H9 (cell line): ENCODE results near the gene PRKCA. TPM values are rescaled to one million over a fixed set of nuclear protein-coding genes. Genes with fewer than 3 reads are reported as not detected.
A peak's percentile ranks its signal among the peaks of the same experiment; 100 is the strongest.

Experiments
- DNase-seq: peaks from one replicate; pipeline ENCODE4 v3.0.0-alpha.2; 2017
- H2AFZ ChIP-seq: one replicate; pipeline ENCODE4 v1.6.1; 2013; ENCODE audit warnings: mild to moderate bottlenecking, low read length, control low read depth, moderate library complexity
- H2AK5ac ChIP-seq: 2 replicates; pipeline ENCODE4 v1.6.1; 2013; ENCODE audit warnings: low read length, control low read depth, mixed read lengths; ENCODE audit not compliant: insufficient read length
- H2BK120ac ChIP-seq: one replicate; pipeline ENCODE4 v1.6.1; 2013; ENCODE audit warnings: low read depth, mild to moderate bottlenecking, low read length, control low read depth, inconsistent platforms; ENCODE audit not compliant: poor library complexity, severe bottlenecking
- H2BK12ac ChIP-seq: 2 replicates; pipeline ENCODE4 v1.6.1; 2013; ENCODE audit warnings: low read length, control low read depth, mixed read lengths, low read depth; ENCODE audit not compliant: insufficient read length
- H2BK15ac ChIP-seq: 2 replicates; pipeline ENCODE4 v1.6.1; 2013; ENCODE audit warnings: low read depth, low read length, control low read depth
- H2BK20ac ChIP-seq: one replicate; pipeline ENCODE4 v1.6.1; 2013; ENCODE audit warnings: low read depth, mild to moderate bottlenecking, low read length, control low read depth, inconsistent platforms; ENCODE audit not compliant: poor library complexity, severe bottlenecking
- H2BK5ac ChIP-seq: 2 replicates; pipeline ENCODE4 v1.6.1; 2013; ENCODE audit warnings: low read length, control low read depth, mixed read lengths; ENCODE audit not compliant: insufficient read length
- H3K14ac ChIP-seq: 2 replicates; pipeline ENCODE4 v1.6.1; 2013; ENCODE audit warnings: low read length, control low read depth; ENCODE audit not compliant: insufficient read depth
- H3K18ac ChIP-seq: 2 replicates; pipeline ENCODE4 v1.6.1; 2013; ENCODE audit warnings: low read depth, mild to moderate bottlenecking, mixed read lengths, low read length, control low read depth; ENCODE audit not compliant: insufficient read length
- H3K23ac ChIP-seq: 2 replicates; pipeline ENCODE4 v1.6.1; 2013; ENCODE audit warnings: low read length, control low read depth, mixed read lengths, low read depth; ENCODE audit not compliant: insufficient read length
- H3K23me2 ChIP-seq: 2 replicates; pipeline ENCODE4 v1.6.1; 2013; ENCODE audit warnings: low read depth, mild to moderate bottlenecking, mixed read lengths, low read length, control low read depth; ENCODE audit not compliant: insufficient read length, poor library complexity, severe bottlenecking
- H3K27ac ChIP-seq: 2 replicates; pipeline ENCODE4 v1.5.1; 2013; ENCODE audit warnings: low read length, control low read depth, mixed read lengths, low read depth; ENCODE audit not compliant: insufficient read length
- H3K27me3 ChIP-seq: 2 replicates; pipeline ENCODE4 v1.6.1; 2013; ENCODE audit warnings: low read length, control low read depth, inconsistent platforms; ENCODE audit not compliant: insufficient read depth
- H3K4ac ChIP-seq: 2 replicates; pipeline ENCODE4 v1.6.1; 2013; ENCODE audit warnings: low read depth, mild to moderate bottlenecking, control low read depth, inconsistent platforms, low read length, moderate library complexity
- H3K4me1 ChIP-seq: 2 replicates; pipeline ENCODE4 v1.6.1; 2013; ENCODE audit warnings: low read length, control low read depth, inconsistent platforms; ENCODE audit not compliant: insufficient read depth
- H3K4me2 ChIP-seq: 2 replicates; pipeline ENCODE4 v1.6.1; 2013; ENCODE audit warnings: low read length, control low read depth, mixed read lengths; ENCODE audit not compliant: insufficient read length, insufficient read depth
- H3K56ac ChIP-seq: 2 replicates; pipeline ENCODE4 v1.6.1; 2013; ENCODE audit warnings: low read depth, mild to moderate bottlenecking, mixed read lengths, low read length, control low read depth; ENCODE audit not compliant: insufficient read length
- H3K79me1 ChIP-seq: 2 replicates; pipeline ENCODE4 v1.6.1; 2013; ENCODE audit warnings: low read depth, mild to moderate bottlenecking, moderate library complexity, low read length, control low read depth, inconsistent platforms; ENCODE audit not compliant: insufficient read depth, poor library complexity, severe bottlenecking
- H3K79me2 ChIP-seq: 2 replicates; pipeline ENCODE4 v1.6.1; 2013; ENCODE audit warnings: low read length, control low read depth, inconsistent platforms; ENCODE audit not compliant: insufficient read depth
- H3K9ac ChIP-seq: 2 replicates; pipeline ENCODE4 v1.6.1; 2013; ENCODE audit warnings: low read length, control low read depth, mixed read lengths; ENCODE audit not compliant: insufficient read length; ENCODE audit errors: extremely low read depth
- H3K9me3 ChIP-seq: one replicate; pipeline ENCODE4 v1.6.1; 2013; ENCODE audit warnings: low read depth, low read length, inconsistent platforms; ENCODE audit not compliant: control insufficient read depth
- H3T11ph ChIP-seq: one replicate; pipeline ENCODE4 v1.6.1; 2013; ENCODE audit warnings: mild to moderate bottlenecking, low read length, control low read depth, inconsistent platforms
- H4K20me1 ChIP-seq: one replicate; pipeline ENCODE4 v1.6.1; 2013; ENCODE audit not compliant: control insufficient read depth, insufficient read length, insufficient read depth
- H4K5ac ChIP-seq: 2 replicates; pipeline ENCODE4 v1.6.1; 2013; ENCODE audit warnings: low read depth, mild to moderate bottlenecking, mixed read lengths, low read length, control low read depth; ENCODE audit not compliant: insufficient read length
- H4K8ac ChIP-seq: replicated peaks from 2 replicates; pipeline ENCODE4 v1.6.1; 2013; ENCODE audit warnings: low read length, control low read depth, mixed read lengths, low read depth; ENCODE audit not compliant: insufficient read length
- H4K91ac ChIP-seq: 2 replicates; pipeline ENCODE4 v1.6.1; 2013; ENCODE audit warnings: low read depth, mild to moderate bottlenecking, moderate library complexity, mixed read lengths, low read length, control low read depth; ENCODE audit not compliant: insufficient read length
- H3K27ac Mint-ChIP-seq, 3 experiments: 2 replicates in 2 of 3; 3 replicates in 1 of 3; pipeline ENCODE4 v1.8.0; 2020 to 2021; ENCODE audit warnings: mixed read lengths in 3 of 3, mild to moderate bottlenecking in 1 of 3, moderate library complexity in 1 of 3
- H3K27me3 Mint-ChIP-seq: 2 replicates; pipeline ENCODE4 v1.8.0; 2021; ENCODE audit warnings: low read depth, mild to moderate bottlenecking, moderate library complexity, mixed read lengths
- H3K36me3 Mint-ChIP-seq, 3 experiments: 2 replicates in 2 of 3; 3 replicates in 1 of 3; pipeline ENCODE4 v1.8.0; 2020 to 2021; ENCODE audit warnings: low read depth in 3 of 3, mixed read lengths in 3 of 3; ENCODE audit not compliant: insufficient read depth in 1 of 3
- H3K4me1 Mint-ChIP-seq, 2 experiments: 2 replicates each; pipeline ENCODE4 v1.8.0; 2020; ENCODE audit warnings: mixed read lengths in 2 of 2
- H3K4me3 Mint-ChIP-seq, 2 experiments: 2 replicates in 1 of 2; 3 replicates in 1 of 2; pipeline ENCODE4 v1.8.0; 2020 to 2021; ENCODE audit warnings: mild to moderate bottlenecking in 2 of 2, mixed read lengths in 2 of 2, moderate library complexity in 1 of 2
- H3K9me3 Mint-ChIP-seq, 2 experiments: 2 replicates in 1 of 2; 3 replicates in 1 of 2; pipeline ENCODE4 v1.8.0; 2020; ENCODE audit warnings: mild to moderate bottlenecking in 2 of 2, mixed read lengths in 2 of 2, moderate library complexity in 1 of 2
- WGBS: extraction: QIAGEN DNeasy Blood & Tissue Kit; methylation state at CpG from one replicate; pipeline ENCODE4 v1.1.7; 2013; ENCODE audit warnings: missing lambda C conversion rate, low lambda C conversion rate, mixed read lengths; ENCODE audit not compliant: insufficient read length; ENCODE audit errors: extremely low coverage; 5-methylcytosine and 5-hydroxymethylcytosine counted together
- total RNA-seq: library from RNA; stranded (reverse); gene quantifications from 2 replicates; pipeline ENCODE4 v1.2.1, GENCODE V29; 2021
- TF ChIP-seq, protein P1 (sequence below): fragments of 200-600 bp; sonication (generic); conservative IDR thresholded peaks from 3 replicates; pipeline ENCODE4 v1.8.0; 2021; ENCODE audit warnings: antibody characterized with exemption, mild to moderate bottlenecking

The PRKCA gene
- total RNA-seq, 1 experiment from 2014 or later, result 10.5 TPM

DNA sequence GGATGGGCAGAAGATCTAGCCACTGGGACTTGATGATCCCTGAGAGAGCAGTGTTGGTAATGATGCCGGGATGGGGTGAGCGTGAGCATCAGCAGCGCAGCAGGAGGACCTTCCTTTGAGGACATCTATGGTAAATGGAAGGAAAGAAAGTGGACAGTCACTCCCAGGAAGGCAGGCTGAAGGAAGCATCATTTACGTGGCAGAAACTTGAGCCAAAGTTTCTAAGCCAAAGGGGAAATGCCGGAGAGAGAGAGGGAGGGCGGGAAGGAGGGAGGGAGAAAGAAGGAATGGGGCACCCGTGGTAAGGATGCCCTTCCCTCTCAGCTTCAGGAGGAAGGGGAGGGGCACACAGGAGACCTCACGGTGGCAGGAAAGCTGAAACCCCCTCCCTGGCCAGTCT is 446.2 kb downstream of the PRKCA start:
- Histone ChIP-seq H3K79me1 (no peaks in the 10 kb centered on the region), H3K23ac (no peak overlapping the region), H2BK5ac (no peak overlapping the region), H2BK12ac (no peak overlapping the region), H3K4me1 (peaks cover 7% of the 10 kb centered on the region; the same call in 1 of the 2 replicates), H4K20me1 (no peaks in the 10 kb centered on the region), H3K23me2 (no peaks in the 10 kb centered on the region), H3K4me2 (no peak overlapping the region), H4K91ac (no peak overlapping the region), H3K27me3 (no peaks in the 10 kb centered on the region), H2BK20ac (no peak overlapping the region), H3T11ph (no peak overlapping the region), H2BK15ac (no peak overlapping the region), H4K8ac (no peak overlapping the region), H2BK120ac (no peak overlapping the region), H3K9me3 (no peaks in the 10 kb centered on the region), H3K79me2 (no peaks in the 10 kb centered on the region), H3K27ac (no peak overlapping the region), H3K4ac (no peak overlapping the region), H4K5ac (peak overlapping the region; percentile 65), H2AK5ac (no peak overlapping the region), H2AFZ (no peak overlapping the region), H3K14ac (no peak overlapping the region), H3K18ac (no peak overlapping the region), H3K56ac (no peak overlapping the region), H3K9ac (no peak overlapping the region)
- no peak overlapping the region for H3K27ac Mint-ChIP-seq
- H3K36me3 Mint-ChIP-seq, result no peaks in the 10 kb centered on the region
- DNase-seq, result no peak
- H3K27me3 Mint-ChIP-seq, result no peaks in the 10 kb centered on the region
- H3K4me1 Mint-ChIP-seq, result peaks cover 14 to 15% of the 10 kb centered on the region in 2 experiments
- TF ChIP-seq, protein P1, sequence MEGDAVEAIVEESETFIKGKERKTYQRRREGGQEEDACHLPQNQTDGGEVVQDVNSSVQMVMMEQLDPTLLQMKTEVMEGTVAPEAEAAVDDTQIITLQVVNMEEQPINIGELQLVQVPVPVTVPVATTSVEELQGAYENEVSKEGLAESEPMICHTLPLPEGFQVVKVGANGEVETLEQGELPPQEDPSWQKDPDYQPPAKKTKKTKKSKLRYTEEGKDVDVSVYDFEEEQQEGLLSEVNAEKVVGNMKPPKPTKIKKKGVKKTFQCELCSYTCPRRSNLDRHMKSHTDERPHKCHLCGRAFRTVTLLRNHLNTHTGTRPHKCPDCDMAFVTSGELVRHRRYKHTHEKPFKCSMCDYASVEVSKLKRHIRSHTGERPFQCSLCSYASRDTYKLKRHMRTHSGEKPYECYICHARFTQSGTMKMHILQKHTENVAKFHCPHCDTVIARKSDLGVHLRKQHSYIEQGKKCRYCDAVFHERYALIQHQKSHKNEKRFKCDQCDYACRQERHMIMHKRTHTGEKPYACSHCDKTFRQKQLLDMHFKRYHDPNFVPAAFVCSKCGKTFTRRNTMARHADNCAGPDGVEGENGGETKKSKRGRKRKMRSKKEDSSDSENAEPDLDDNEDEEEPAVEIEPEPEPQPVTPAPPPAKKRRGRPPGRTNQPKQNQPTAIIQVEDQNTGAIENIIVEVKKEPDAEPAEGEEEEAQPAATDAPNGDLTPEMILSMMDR, result no peak
- H3K9me3 Mint-ChIP-seq, result no peaks in the 10 kb centered on the region
- no CpG with 5 or more reads among the region's 8 CpGs for WGBS
- no peak overlapping the region for H3K4me3 Mint-ChIP-seq
